Measurements from ENCODE around the gene RNF43.

The RNF43 gene

GRCh38 chr17:58369214-58370031, 47.9 kb downstream of the RNF43 start:
- no peak overlapping the region for H3K4me3 ChIP-seq (ENCODE audit: low read depth, low read length)
- no peak for DNase-seq (ENCODE audit: low read depth)

- no peak for DNase-seq (ENCODE audit: low read depth)
- H3K4me3 ChIP-seq (ENCODE audit: low read depth, low read length) = no peak overlapping the region
Observed at GRCh38 chr17:58368860-58369213, 48.5 kb downstream of the RNF43 start.
